NCI-H82 (cell line): ENCODE data around the gene NECAP2.

Experiments used
- DNase-seq: peaks from one replicate; lab custom pipeline; 2025; lab: John Stamatoyannopoulos, UW

The NECAP2 gene, protein sequence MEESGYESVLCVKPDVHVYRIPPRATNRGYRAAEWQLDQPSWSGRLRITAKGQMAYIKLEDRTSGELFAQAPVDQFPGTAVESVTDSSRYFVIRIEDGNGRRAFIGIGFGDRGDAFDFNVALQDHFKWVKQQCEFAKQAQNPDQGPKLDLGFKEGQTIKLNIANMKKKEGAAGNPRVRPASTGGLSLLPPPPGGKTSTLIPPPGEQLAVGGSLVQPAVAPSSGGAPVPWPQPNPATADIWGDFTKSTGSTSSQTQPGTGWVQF

DNA sequence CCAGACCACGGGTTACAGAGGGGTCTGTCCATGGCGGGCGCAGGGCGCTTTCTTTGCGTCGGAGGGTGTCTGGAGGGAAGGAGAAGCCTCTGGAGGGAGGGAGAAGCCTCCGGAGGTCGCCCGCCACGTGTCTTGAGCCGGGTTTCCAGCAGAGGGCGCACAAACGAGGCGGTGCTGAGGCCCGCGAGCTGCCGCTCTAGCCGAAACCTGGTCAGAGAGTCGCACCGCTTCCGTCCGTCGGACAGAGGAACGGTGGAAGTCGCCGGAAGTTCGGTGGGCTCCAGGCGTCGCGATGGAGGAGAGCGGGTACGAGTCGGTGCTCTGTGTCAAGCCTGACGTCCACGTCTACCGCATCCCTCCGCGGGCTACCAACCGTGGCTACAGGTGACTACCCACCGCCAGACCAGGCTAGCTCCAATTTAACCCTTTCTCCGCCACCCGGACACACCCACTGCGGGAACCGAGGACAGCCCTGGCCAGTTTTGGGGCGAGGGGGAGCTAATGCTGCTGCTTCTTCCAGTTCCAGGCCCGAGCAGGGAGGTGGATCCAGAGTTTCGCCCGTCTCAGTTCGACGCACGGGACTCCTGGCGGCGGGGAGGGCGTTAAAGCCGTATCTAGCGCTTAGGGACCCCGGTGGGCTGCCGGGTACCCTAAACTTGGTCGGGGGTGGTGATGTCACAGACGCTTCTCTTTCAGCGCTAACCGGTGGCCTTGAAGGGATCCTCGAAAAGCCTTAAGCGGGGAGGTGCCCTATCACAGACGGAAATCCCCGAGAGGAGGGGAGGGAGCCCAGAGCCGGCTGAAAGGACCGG lies at the start of gene NECAP2:
Gene NECAP2 (plus strand): TSS at position 255 of the 812 bp plus-strand sequence. CDS start 38 bp downstream, at position 293.
- DNase-seq, result peak; percentile 97

DNA sequence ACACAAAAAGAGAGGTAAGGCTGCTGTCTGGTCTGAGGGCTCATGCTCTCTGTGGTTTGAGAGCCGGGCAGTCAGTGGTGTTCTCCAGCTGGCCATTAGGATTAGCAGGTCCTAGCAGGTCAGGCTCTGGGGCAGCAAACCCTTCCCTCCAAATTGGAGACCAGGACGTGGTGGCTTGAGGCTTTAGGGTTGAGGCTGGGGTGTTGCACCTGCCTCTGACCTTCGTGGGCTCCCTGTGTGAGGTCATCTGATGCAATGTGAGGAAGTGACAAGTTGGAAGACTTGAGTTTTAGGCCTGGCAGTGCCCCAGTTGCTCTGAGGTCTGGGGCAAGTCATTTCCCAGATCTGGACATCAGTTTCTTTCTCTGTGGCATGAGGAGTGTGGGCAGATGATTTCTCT lies 49.1 kb upstream of the NECAP2 start:
- DNase-seq, result no peak

DNA sequence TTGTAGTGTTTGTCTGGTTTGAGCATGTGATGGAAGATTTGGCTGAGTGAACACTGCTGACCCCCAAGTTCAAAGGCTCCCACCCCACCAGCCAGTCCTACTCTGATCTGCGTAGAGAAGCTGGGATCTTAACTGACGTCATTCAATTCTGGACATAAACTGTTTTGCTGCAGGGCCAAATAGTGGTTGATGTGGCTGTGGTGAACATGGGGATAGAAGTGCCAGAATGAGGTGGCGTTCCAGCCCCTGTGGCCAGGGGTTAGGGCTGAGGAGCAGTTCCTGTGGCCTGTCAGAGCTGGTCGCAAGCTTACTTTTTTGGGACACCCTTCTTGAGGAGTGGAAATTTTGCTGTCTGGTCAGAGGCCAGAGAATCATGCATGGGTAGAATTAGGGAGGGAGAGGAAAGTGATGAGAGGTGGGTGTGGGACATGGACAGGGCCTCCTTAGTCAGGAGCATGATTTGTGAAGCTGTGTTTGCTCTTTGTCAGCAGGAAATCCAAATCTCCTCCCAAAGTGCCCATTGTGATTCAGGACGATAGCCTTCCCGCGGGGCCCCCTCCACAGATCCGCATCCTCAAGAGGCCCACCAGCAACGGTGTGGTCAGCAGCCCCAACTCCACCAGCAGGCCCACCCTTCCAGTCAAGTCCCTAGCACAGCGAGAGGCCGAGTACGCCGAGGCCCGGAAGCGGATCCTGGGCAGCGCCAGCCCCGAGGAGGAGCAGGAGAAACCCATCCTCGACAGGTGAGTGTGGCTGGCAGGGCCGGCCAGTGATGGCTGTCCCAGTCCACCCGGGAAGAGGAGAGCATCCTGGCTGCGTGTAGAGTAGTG lies 47.6 kb upstream of the NECAP2 start:
- no peak for DNase-seq

DNA sequence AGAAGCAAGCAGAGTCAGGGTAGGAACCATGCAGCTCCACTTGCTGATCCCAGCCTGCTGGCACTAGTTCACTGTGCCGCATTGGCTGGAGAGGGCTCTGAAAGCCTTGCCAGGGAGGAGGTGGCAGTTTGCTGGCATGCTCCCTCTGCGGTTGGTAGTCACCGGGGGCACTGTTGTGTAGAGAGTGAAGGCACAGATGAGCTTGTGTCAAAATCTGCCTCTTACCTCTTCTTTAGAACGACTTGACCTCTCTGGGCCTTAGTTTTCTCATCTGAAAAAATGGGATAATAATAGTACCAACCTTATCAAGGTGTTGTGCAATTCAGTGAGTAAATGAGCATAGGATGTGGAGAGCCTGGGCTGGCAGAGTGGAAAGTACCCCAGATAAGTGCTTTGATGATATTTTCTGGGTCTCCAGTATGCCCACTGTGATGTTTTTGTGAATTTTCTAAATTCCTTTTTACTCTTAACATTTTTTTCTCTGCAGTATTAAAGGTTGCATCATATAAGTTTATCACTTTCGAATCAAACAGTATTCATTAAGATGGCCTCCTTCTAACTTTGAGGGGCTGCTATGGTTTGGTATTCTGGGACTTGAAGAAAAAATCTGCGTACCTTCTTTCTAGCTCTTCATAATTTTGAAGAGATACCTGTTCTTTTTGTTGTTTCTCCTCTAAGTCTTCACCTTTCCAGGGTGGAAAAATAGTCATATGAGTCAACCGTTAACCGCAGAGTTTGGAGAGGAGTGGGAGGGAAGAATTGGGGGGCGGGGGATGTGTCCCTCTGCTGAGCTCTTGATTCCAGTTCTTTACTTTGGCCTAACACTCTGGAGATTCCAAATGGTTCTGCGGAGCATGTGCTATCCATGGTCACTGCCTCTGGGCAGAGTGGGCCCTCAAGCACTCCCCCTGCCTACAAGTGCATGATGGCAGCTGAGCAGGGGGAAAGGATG lies 46.7 kb upstream of the NECAP2 start:
- no peak for DNase-seq

DNA sequence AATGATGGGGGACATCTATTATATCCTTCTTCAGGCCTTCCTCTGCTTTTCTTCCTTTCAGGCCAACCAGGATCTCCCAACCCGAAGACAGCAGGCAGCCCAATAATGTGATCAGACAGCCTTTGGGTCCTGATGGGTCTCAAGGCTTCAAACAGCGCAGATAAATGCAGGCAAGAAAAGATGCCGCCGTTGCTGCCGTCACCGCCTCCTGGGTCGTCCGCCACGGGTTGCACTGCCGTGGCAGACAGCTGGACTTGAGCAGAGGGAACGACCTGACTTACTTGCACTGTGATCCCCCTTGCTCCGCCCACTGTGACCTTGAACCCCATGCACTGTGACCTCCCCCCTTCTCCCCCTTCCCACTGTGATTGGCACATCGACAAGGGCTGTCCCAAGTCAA lies 45.5 kb upstream of the NECAP2 start:
- DNase-seq, result no peak

DNA sequence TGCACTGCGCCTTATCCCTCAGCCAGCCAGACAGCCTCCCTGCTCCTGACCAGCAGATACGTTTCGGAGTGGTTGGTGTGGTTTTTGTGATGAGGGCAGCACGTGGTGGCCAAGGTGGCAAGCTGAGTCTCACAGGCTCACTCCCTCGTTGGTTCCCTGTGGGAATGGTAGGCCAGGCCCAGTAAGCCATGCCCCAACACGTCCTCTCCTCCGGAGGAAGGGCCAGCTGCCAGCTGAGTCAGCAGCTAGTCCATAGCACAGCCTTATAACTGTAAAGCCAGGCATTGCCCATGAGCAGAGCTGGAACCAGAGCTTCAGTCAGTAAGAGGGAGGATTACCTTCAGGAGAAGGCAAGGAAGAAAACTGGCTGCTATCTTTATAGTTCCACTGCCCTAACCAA lies 43.9 kb upstream of the NECAP2 start:
- DNase-seq, result no peak

DNA sequence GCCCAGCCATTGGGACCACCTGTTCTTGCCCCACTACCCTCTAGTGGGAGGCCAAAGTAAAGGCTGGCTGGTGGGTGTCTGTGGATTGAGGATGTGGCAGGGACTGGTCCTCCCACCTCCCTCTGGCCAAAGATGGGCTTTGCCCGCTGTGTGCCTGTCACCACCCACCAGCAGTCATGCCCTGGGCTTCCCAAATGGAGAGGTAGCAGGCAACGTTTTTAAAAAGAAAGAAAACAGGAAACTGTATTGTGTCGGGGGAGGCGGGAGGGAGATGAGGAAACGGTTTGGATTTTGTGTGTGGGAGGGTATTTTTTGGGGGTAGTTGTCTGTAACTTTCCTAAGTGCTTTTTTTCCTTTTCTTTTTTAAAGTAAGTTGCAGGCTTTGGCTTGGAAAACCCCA lies 43.4 kb upstream of the NECAP2 start:
- no peak for DNase-seq

DNA sequence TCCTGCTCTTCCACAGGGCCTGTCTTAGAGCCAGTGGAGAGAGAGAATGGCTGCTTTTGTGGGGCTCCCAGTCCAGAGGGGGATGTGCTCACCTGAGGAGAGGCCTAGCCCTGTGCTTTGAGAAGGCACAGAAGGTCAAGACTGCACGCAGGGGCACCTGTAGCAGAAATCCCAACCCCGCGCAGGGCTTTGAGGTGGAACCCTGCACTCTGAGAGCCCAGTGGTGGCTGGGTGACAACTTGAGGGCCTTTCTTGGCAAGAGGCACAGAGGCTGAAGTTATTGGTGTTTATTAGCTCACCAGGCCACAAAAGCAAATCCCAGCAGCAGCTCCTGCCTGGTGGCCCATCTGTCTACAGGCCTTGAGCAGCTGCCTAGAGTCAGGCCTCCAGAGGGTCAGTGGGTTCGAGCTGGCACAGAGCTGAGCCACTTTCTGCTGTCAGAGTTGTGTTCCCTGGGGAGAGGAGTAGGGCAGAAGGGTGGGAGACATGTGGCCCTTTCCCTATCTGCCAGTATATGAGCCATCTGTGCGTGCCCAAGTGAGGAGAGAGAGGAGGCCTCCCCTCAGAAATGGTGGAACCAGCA lies 42.1 kb upstream of the NECAP2 start:
- peak; percentile 55 for DNase-seq

DNA sequence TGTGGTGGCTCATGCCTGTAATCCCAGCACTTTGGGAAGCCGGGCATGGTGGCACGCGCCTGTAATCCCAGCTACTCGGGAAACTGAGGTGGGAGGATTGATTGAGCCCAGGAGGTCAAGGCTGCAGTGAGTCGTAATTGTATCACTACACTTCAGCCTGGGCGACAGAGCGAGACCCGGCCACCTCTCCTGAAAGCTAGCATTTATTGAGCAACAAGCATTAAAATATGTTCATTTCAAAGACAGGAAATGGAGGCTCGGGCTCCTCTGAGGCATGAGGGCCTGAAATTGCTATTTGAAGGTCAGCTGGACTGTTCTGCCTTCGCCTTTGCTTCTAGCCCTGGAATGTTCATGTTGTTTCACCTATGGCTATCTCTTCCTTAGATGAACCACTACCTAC lies 37.8 kb upstream of the NECAP2 start:
- DNase-seq, result no peak

DNA sequence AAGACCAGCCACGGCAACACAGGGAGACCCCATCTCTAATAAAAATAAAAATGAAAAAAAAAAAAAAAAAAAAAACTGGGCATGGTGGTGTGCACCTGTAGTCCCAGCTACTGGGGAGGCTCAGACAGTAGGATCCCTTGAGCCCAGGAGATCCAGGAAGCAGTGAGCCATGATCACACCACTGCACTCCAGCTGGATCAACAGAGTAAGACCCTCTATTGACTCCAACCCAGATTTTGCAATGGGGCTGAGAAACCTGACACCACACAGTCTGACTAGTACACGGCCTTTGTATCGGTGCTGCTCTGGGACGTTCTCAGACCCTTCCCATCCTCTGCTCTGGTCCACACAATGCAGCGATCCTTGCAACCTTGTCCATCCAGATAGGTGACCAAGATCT lies 35.1 kb upstream of the NECAP2 start:
- no peak for DNase-seq

DNA sequence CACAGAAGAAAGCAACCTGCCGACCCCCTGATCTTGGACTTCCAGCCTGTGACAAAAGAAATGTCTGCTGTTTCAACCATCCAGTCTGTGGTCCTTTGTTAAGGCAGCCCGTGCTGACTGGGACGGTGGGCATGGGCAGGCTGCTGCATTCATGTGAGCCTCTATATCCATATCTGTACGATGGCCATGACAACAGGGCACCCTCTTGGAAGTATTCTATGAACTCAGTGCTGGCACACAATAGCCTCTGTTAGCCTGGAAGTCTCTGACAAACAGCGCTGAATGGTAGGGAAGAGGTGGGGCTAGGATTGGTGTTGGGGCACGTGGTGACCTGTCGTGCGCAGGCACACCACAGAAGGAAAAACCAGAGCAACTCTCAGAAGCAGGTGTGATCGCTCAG lies 33.7 kb upstream of the NECAP2 start:
- DNase-seq, result no peak

DNA sequence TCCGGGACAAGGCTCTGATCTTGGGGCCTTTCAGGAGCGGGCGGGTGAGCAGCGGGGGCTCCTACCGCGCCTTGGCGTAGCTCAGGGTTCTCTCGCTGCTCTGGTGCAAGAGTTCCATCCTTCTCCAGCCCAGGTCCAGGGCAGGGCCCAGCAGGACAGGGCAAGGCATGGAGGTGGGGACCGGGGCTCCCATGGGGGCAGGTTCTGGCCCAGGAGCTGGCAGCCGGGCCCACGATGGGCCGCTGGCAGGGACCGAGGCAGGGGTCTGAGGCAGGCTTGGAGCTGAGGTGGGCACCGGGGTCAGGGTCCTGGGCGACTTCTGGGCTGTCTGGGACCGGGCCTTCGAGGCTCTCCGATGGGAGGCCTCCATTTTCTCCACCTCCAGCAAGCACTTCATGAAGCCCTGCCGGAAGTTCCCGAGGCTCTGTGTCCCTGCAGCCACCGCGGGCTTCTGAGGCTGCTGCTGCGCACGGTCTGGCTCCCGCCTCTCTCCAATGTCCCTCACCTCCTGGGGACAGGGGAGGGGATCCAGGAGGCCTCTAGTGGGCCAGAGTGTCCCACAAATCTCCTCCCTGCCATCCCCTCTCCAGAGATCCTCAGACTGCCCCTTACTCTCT lies 30.9 kb upstream of the NECAP2 start:
- no peak for DNase-seq

DNA sequence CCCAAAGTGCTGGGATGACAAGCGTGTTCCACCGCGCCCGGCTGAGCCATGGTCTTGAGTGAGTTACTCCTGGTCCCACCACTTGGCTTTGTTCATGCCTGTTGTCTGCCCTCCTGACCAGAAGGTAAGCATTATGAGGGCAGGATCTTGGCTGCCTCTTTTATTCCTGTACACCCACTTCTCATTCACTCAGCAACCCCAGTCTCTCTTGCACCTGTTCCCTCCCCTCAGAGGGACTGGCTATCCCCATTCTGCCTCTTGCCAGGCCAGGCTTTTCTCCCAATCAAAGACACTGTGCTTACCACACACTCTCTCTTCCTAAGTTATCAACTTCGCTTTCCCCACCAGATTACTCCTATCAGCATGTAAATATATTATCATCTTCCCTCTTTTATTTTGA lies 29.7 kb upstream of the NECAP2 start:
- DNase-seq, result no peak

DNA sequence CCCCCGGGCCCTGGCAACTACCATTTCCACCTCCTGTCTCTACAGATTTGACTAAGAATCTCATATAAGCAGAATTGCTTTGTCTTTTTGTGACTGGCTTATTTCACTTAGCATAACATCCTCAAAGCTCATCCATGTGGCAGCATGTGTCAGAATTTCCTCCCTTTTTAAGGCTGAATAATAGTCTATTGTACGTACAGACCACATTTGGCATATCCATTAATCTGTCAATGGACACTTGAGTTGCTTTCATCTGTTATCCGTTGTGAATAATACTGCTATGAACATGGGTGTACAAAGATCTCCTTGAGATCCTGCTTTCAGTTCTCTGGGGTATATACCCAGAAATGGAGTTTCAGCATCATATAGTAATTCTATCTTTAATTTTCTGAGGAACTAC lies 27.3 kb upstream of the NECAP2 start:
- no peak for DNase-seq

DNA sequence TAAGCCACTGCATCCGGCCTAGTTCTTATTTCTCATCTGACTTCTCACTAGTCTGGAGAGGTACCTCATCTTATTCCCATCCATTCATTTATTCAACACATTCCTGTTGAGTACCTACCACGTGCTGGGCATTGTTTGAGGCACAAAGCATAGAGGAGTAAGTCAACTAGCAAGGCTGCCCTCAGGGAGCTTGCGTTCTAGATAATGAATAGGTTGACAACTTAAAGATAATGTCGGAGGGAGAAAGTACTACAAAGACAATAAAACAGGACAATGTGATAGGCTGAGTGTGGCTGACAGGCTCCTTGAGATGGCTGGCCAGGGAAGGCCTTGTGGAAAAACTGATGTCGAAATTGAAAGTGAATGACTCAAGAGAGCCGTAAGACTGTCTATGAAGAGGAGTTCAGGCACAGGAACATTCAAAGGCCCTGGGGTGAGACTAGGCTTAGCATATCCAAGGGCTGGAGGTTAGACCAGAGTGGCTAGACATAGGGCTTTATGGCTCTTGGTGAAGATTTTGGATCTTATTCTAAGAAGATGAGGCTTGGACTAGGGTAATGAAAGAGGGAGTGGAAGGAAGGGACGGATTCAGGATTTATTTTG lies 21.6 kb upstream of the NECAP2 start:
- DNase-seq, result no peak

DNA sequence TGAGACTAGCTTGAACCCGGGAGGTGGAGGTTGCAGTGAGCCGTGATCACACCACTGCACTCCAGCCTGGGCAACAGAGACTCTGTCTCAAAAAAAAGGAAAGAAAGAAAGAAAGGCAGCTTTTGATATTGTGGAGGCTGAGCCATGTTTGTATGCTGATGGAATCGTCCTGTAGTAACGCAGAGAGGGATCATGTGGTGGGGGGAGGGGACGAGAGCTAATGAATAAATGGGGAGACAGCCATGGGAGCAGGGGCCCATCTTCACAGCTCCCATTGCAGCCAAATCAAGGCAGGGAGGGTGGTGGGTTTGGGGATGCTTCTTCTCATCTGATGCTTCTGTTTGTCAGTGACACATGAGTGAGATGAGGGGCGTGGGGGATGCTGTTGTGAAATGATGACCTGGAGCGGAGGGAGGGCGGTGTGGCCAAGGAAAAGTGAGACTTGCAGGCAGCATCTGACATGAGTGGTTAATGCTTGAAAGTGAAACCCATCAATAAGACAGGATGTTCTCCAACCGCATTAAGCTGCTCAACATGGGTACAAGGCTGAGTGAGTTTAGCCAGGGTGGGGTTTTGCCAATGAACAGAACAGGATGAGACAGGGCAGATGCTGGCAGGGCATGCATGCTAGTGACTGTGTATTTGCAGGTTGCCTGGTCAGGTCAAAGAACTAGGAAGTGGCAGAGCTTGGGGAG lies 20.0 kb upstream of the NECAP2 start:
- DNase-seq, result no peak

DNA sequence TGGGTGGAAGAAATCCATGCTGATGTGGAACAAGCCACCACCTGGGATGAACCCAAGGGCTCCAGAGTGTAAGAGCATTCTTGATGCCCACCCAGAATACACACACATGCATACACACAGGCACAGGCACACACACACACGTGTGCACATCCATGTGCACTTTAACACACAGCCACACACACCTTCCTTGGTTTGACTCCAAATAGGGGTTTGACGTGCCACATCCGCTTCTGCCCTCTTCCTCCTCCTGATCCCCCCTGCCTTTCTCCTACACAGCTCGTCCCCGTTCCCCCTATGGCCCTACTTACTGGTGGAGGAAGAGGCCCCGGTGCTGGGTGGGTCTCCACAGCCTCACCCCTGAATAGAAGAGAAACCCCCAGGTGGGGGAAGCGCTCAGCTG lies 19.3 kb upstream of the NECAP2 start:
- DNase-seq, result no peak

DNA sequence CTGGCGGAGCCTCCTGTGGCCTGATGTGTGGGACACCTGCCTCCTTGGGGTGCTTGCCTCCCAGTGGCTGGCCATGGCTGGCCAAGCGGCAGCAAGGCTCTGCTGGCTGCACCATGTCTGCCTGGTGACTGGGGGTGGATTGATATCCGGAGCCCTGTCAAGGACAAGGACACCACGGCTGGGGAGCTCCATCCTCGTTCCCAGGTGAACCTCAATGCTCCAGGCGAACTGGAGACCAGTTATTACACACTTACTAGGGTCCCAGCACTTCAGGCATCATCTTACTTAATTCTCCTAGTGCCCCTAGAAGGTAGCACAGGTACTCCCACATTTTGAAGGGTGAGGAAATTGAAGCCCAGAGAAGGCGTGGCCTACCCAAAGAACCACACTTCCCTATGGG lies 18.5 kb upstream of the NECAP2 start:
- no peak for DNase-seq

DNA sequence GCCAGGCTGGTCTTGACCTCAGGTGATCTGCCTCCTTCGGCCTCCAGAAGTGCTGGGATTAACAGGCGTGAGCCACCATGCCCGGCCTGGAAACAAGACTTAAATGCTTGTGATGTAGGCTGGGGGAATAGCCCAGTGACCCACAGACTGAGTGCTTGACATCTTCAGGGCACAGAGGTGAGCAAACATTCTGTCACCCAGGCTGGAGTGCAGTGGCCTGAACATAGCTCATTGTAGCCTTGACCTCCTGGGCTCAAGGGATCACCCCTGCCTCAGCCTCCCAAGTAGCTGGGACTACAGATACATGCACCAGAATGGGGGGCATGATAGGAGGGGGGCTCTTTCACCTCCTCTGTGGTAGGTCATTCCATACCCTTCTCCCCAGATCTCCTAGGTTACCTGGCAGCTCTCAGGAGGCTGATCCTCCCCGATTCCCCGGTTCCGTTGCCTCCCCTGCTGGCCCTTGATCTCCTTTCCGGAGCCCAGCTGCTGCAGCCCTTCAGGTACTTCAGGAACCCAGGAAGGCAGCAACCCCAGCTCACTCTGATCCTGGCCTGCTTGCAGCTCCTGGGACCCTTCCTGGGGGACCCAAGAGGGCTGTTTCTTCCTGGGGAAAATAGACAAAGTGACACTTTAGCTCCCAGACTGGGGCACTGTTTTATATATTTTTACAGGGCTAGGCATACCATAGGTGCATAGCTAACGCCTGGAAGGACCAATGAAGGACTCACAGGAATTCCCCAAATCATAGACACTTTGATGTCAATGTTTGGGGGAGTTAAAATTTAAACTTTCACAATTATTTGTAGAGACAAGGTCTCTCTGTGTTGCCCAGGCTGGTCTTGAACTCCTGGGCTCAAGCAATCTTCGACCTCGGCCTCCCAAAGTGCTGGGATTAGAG lies 15.1 kb upstream of the NECAP2 start:
- no peak for DNase-seq
